NCI-H2227 treated with DMSO at 0.1 percent for 48 hours (cell line): ENCODE measurements around the gene BTG4.

Experiments used
- DNase-seq: peaks from one replicate; lab custom pipeline; 2025; lab: John Stamatoyannopoulos, UW

Gene BTG4

GRCh38 chr11:111490496-111490895, 21.7 kb downstream of the BTG4 start:
- DNase-seq, result no peak

DNA sequence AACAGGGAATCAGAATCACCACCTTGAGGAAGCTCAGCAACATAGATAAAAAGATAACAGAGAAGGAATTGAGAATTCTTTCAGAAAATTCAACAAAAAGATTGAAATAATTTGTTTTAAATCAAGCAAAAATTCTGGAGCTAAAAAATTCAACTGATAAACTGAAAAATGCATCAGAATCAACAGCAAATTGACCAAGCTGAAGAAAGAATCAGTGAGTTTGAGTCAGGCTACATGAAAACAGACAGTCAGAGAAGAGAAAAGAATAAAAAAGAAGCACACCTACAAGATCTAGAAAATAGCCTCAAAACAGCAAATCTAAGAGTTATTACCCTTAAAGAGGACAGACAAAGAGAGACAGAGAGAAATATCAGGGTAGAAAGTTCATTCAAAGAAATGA, 28.8 kb downstream of the BTG4 start:
- no peak for DNase-seq

DNA sequence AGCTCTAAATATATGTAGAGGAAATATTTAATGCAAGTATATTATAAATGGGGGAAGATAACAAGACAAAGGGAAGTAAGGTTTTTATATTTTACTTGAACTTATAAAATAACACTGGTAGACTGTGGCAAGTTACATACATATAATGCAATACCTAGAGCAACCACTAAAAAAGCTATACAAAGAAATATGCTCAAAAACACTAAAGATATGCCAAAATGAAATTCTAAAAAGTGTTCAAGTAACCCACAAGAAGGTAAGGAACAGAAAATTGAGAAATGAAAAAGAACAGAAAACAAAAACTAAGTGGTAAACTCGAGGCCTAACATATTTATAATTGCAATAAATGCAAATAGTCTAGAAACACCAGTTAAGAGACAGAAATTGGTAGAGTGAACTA, 32.5 kb downstream of the BTG4 start:
- no peak for DNase-seq

- no peak for DNase-seq
Measured at GRCh38 chr11:111477898-111478297, 34.3 kb downstream of the BTG4 start.

DNA sequence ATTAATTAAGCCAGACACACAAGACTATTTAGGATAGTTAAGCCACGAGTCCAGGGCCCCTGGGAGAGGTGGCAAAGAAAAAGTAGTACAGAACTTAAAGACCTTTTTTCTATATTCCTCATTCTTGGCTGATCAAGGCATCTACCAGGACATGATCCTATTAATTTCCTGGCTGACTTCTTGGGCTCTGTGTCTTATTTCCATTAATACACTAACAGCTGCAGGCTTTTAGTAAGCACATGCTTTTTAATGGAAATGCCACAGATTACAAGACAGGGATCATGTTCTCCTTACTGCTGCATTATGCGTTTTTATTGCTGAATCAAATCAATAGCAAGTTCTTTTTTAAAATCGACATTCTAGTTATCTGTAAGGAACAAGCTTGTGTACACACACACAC, 35.2 kb downstream of the BTG4 start:
- DNase-seq, result no peak

DNA sequence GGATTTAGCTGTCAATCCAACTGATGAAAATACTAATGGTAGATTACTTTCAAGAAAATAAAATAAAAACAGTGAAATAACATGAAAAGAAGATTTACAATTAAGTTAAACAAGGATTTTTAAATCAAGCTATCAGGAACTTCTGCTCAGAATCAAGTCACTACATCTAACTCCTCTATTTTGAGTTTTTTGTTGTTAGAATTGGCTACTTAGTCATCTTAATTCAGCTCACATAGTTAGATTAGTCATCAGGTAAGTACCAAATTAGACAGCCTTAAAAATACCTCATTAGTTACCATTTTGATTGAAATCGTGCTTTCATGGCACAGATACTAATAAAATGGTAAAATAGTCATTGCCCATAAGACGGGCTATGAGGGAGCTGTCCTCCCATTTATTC, 35.8 kb downstream of the BTG4 start:
- DNase-seq, result no peak

DNA sequence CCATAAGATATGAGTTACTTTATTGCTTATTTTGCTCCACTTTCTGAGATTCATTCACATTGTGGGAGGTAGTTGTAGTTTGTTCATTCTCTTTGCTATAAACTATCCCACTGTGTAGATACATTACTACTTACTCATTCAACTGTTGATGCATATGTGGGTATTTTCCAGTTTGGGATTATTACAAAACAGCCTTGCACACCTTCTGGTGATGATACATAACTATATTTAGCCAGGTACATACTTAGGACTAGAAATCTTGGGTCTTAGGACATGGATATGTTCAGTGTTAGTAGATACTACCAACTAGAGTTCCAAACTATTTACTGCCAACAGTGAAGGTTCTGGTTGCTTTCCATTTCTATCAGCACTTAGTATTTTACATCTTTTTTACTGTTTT, 37.8 kb downstream of the BTG4 start:
- no peak for DNase-seq

DNA sequence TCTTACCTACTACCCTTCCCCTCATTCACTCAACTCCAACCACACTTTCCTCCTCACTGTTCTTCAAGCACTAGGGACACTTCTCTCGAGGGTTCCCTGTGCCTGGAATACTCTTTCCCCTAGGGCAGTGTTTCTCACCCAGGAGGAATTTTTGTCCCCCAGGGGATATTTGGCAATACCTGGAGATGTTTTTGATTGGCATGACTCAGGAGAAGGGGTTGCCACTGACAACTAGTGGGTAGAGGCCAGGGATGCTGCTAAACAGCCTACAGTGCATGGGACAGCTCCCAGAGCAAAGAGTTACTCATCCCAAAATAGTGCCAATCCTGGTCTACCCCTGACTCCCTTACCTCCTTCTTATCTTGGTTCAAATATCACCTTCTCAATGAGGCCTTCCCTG, 40.0 kb downstream of the BTG4 start:
- no peak for DNase-seq

DNA sequence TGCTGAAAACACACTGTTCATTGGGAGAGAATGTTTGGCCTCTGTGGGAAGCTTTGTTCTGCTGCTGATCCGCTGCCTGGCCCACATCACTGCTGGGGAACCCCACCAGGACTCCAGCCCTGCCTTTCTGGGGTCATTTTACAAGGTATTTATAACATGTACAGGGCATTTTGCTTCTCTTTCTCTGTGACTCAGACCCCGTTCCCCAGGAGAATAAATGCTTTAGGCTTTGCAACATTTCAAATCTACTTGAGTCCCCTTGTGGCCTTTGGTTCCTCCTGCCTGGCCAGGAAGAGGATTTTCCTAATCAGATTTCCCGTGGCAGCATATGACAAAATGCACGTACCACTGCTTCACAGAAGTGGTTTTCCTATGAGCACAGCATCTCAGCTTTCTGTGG, 43.0 kb downstream of the BTG4 start:
- no peak for DNase-seq

DNA sequence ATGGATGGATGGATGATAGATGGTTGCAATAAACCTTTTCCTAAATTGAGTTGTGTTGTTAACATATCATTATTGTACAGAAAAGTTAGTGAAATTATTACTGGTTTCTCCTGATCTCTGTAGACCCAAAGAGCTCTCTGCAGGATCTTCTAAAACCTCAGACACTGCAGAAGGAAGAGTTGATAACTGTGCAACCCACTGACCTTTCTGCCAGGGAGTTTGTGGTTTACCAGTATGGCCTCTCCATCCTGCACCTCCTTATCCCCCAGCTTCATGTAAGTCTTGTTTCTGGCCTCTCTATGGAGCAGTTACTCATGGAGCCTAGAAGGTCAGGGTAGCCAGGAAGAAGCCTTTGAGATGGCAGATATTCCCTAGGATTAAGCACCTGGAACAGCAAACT, 45.6 kb downstream of the BTG4 start:
- no peak for DNase-seq

DNA sequence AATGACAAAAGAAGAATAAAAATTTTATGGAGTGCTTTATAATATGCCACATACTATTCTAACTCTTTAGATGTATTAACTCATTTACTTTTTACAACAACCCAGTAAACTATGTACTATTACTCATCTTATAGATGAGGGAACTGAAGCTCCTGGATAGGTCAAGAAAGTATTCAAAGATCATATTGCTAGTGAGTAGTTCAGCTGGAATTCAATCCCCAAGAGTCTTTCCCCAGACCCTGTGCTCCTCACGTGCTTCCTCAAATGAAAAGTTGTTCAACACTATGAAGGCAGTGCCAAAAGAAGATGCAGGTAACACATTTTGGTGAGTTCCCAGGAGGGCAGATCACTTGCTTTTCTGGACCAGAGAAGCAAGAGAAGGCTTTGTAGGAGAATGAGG, 46.8 kb downstream of the BTG4 start:
- DNase-seq, result no peak

GRCh38 chr11:111463276-111463675, 48.9 kb downstream of the BTG4 start:
- DNase-seq, result no peak

GRCh38 chr11:111462329-111462728, 49.9 kb downstream of the BTG4 start:
- DNase-seq, result no peak

- no peak for DNase-seq
Measured at GRCh38 chr11:111461460-111462235, 50.5 kb downstream of the BTG4 start.

GRCh38 chr11:111460856-111461255, 51.3 kb downstream of the BTG4 start:
- no peak for DNase-seq

GRCh38 chr11:111460340-111460739, 51.8 kb downstream of the BTG4 start:
- no peak for DNase-seq

- no peak for DNase-seq
Measured at GRCh38 chr11:111459506-111460270, 52.5 kb downstream of the BTG4 start.

DNA sequence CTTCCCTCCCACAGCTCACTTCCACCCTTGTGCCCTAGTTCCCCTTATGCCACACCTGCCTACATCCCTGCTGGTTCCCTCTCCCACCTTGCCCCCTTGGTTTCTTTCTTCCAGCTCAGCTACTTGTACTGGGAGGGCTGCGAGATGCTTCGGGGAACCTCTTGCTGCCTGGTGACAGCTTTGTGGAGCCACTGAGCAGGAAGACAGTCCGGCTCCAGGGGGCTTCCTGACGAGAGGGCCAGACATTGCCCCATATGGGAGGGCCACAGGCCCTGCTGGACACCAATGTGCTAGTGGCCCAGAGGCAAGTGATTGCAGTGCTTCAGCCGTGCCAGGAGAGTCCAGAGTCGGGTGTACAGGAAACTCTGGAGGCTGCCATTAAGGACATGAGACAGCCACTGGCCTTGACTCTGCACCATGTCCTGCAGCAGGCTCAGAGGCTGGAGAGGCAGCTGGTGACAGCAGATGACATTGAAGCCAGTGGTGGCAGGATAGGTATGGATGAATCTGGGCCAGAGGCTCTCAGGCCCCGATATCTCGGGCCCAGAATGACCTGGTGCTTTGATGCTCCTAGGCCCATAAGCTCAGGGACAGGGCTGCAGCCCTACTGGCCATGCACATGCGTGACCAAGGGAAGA, 54.3 kb downstream of the BTG4 start:
- DNase-seq, result no peak

GRCh38 chr11:111456859-111457730, 55.1 kb downstream of the BTG4 start:
- no peak for DNase-seq

- no peak for DNase-seq
Measured at GRCh38 chr11:111456086-111456858, 55.9 kb downstream of the BTG4 start.
